ENCODE data around the gene NR2C2.

The NR2C2 gene

DNA sequence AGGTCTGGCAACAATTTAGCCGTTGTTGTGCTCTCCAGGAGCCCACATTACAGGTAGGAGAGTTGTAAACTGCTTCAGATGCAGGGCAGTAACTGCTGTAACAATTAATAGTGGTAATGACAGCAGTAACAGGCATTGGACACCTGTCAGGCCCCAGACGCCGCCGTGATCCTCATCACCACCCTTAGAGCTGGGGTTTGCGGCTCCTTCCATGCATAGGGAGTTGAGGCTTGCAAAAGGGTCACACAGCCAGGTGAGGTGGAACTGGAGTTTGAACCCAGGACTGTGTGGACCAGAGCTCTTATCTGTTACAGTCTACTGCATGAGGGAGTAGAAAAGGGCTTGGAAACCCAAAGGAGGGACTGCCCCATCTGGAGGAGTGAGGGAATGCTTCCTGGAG lies 26.8 kb upstream of the NR2C2 start:
- H3K27ac ChIP-seq (ENCODE audit: low read depth, low read length): no peak overlapping the region
- no peaks in the 10 kb centered on the region for H3K79me2 ChIP-seq (ENCODE audit: insufficient read depth, low read length)
- no peaks in the 10 kb centered on the region for H3K27me3 ChIP-seq (ENCODE audit: low read length)
- H2AFZ ChIP-seq (ENCODE audit: low read depth, low read length, severe bottlenecking): no peak overlapping the region
- H4K20me1 ChIP-seq (ENCODE audit: low read depth, low read length): no peaks in the 10 kb centered on the region
- no peak overlapping the region for H3K4me2 ChIP-seq (ENCODE audit: low read depth, low read length, poor library complexity, severe bottlenecking)
- H3K9ac ChIP-seq (ENCODE audit: low read length): no peak overlapping the region
- no peaks in the 10 kb centered on the region for H3K9me3 ChIP-seq (ENCODE audit: insufficient read depth, low read length)
- no peaks in the 10 kb centered on the region for H3K9me2 ChIP-seq (replicated peaks; ENCODE audit: insufficient read depth, low read length)
- no peaks in the 10 kb centered on the region for H3F3A ChIP-seq (ENCODE audit: insufficient read depth)
- H3K36me3 ChIP-seq (ENCODE audit: low read length): no peaks in the 10 kb centered on the region
- H3K4me3 ChIP-seq (ENCODE audit: insufficient read depth, low read length, poor library complexity, severe bottlenecking): no peak overlapping the region
- TF ChIP-seq, protein P1, sequence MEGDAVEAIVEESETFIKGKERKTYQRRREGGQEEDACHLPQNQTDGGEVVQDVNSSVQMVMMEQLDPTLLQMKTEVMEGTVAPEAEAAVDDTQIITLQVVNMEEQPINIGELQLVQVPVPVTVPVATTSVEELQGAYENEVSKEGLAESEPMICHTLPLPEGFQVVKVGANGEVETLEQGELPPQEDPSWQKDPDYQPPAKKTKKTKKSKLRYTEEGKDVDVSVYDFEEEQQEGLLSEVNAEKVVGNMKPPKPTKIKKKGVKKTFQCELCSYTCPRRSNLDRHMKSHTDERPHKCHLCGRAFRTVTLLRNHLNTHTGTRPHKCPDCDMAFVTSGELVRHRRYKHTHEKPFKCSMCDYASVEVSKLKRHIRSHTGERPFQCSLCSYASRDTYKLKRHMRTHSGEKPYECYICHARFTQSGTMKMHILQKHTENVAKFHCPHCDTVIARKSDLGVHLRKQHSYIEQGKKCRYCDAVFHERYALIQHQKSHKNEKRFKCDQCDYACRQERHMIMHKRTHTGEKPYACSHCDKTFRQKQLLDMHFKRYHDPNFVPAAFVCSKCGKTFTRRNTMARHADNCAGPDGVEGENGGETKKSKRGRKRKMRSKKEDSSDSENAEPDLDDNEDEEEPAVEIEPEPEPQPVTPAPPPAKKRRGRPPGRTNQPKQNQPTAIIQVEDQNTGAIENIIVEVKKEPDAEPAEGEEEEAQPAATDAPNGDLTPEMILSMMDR (IDR thresholded peaks at IDR 0.05; ENCODE audit: insufficient read depth, low read length, poor library complexity, severe bottlenecking): no peak
- no peak for TF ChIP-seq EZH2phosphoT487 (conservative IDR thresholded peaks at IDR 0.05; ENCODE audit: low read length)

DNA sequence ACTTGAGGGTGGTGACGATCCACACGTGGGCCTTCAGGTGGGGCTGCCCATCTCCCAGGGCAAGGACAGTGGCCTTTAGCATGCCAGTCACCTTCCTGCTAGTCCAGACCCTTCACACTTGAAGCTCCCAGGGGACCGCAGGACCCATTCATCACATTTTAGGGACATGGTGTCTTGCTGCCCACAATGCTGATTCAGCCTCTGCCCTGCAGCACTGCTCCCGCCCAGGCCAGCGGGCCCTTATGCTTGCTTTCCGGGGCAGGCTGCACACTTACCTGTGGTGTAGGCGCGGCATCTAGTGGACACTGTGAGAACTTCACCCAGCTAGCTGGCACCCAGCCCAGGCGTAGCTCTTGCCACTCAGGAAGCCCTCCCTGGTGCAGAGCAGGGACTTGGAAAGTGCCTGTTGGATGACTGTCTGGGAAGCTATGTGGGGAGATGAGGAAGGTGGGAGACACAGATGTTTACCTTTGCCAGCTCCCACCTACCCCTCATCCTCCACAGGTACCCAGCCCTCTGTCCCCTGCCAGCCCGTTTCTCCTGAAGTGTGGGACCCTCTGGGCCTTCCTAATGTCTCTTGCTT lies 26.3 kb upstream of the NR2C2 start:
- Histone ChIP-seq H2AFZ (ENCODE audit: low read depth, low read length, severe bottlenecking) (no peak overlapping the region), H3K36me3 (ENCODE audit: low read length) (no peaks in the 10 kb centered on the region), H3K9me2 (replicated peaks; ENCODE audit: insufficient read depth, low read length) (no peaks in the 10 kb centered on the region), H3K9ac (ENCODE audit: low read length) (no peak overlapping the region), H3K9me3 (ENCODE audit: insufficient read depth, low read length) (no peaks in the 10 kb centered on the region), H3K27me3 (ENCODE audit: low read length) (no peaks in the 10 kb centered on the region), H3K4me3 (ENCODE audit: insufficient read depth, low read length, poor library complexity, severe bottlenecking) (no peak overlapping the region), H3K27ac (ENCODE audit: low read depth, low read length) (no peak overlapping the region), H3F3A (ENCODE audit: insufficient read depth) (no peaks in the 10 kb centered on the region), H4K20me1 (ENCODE audit: low read depth, low read length) (no peaks in the 10 kb centered on the region), H3K79me2 (ENCODE audit: insufficient read depth, low read length) (no peaks in the 10 kb centered on the region), H3K4me2 (ENCODE audit: low read depth, low read length, poor library complexity, severe bottlenecking) (no peak overlapping the region)
- TF ChIP-seq, protein P1 (IDR thresholded peaks at IDR 0.05; ENCODE audit: insufficient read depth, low read length, poor library complexity, severe bottlenecking): peak; percentile 66
- TF ChIP-seq EZH2phosphoT487 (conservative IDR thresholded peaks at IDR 0.05; ENCODE audit: low read length): no peak

DNA sequence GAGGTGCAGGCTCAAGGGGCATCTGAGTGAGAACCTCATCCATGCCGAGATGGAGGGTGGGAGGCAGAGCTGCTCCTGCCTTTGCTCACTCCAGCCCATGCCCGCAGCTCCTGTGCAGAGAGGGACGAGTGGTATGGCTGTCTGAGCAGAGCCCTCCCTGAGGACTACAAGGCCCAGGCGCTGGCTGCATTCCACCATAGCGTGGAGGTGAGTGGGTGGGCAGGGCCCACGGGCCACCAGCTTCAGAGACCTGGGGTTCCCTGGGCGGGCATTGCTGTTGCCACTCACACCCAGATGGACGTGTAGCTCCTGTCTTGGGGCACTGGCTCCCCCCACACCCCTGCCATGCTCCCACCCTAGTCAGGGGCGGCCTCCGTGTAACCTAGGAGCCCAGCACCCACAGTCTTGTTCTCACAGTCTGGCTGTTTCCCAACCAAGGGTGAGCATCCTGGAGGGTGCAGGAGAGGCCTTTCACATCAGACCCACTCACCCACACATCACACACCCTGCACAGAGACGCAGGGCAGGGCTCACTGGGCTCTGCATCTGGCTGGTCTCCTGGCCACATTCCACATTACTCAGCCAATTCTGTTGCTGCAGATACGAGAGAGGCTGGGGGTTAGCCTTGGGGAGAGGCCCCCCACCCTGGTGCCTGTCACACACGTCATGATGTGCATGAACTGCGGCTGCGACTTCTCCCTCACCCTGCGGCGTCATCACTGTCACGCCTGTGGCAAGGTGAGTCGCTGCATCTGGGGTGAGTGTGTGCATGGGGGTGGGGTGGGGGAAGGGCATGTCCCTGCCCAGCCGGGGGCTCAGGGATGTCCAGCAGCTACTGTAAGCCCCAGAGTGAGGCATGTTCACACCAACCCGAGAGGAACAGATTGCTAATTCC lies 25.3 kb upstream of the NR2C2 start:
- Histone ChIP-seq H2AFZ (ENCODE audit: low read depth, low read length, severe bottlenecking) (no peak overlapping the region), H3K36me3 (ENCODE audit: low read length) (no peaks in the 10 kb centered on the region), H3F3A (ENCODE audit: insufficient read depth) (no peaks in the 10 kb centered on the region), H3K9me2 (replicated peaks; ENCODE audit: insufficient read depth, low read length) (no peaks in the 10 kb centered on the region), H3K9ac (ENCODE audit: low read length) (no peak overlapping the region), H3K79me2 (ENCODE audit: insufficient read depth, low read length) (no peaks in the 10 kb centered on the region), H3K27ac (ENCODE audit: low read depth, low read length) (no peak overlapping the region), H3K9me3 (ENCODE audit: insufficient read depth, low read length) (no peaks in the 10 kb centered on the region), H3K4me2 (ENCODE audit: low read depth, low read length, poor library complexity, severe bottlenecking) (no peak overlapping the region), H3K4me3 (ENCODE audit: insufficient read depth, low read length, poor library complexity, severe bottlenecking) (no peak overlapping the region), H4K20me1 (ENCODE audit: low read depth, low read length) (no peaks in the 10 kb centered on the region), H3K27me3 (ENCODE audit: low read length) (no peaks in the 10 kb centered on the region)
- TF ChIP-seq, protein P1 (IDR thresholded peaks at IDR 0.05; ENCODE audit: insufficient read depth, low read length, poor library complexity, severe bottlenecking): no peak
- no peak for TF ChIP-seq EZH2phosphoT487 (conservative IDR thresholded peaks at IDR 0.05; ENCODE audit: low read length)
